H9 (cell line): ENCODE data around the gene AKR1E2. TPM values are rescaled to one million over a fixed set of nuclear protein-coding genes. Genes with fewer than 3 reads are reported as not detected.

ENCODE experiments used
- DNase-seq: peaks from one replicate; pipeline ENCODE4 v3.0.0-alpha.2; 2017
- H2AFZ ChIP-seq: one replicate; pipeline ENCODE4 v1.6.1; 2013; ENCODE audit warnings: mild to moderate bottlenecking, low read length, control low read depth, moderate library complexity
- H2AK5ac ChIP-seq: 2 replicates; pipeline ENCODE4 v1.6.1; 2013; ENCODE audit warnings: low read length, control low read depth, mixed read lengths; ENCODE audit not compliant: insufficient read length
- H2BK120ac ChIP-seq: one replicate; pipeline ENCODE4 v1.6.1; 2013; ENCODE audit warnings: low read depth, mild to moderate bottlenecking, low read length, control low read depth, inconsistent platforms; ENCODE audit not compliant: poor library complexity, severe bottlenecking
- H2BK12ac ChIP-seq: 2 replicates; pipeline ENCODE4 v1.6.1; 2013; ENCODE audit warnings: low read length, control low read depth, mixed read lengths, low read depth; ENCODE audit not compliant: insufficient read length
- H2BK15ac ChIP-seq: 2 replicates; pipeline ENCODE4 v1.6.1; 2013; ENCODE audit warnings: low read depth, low read length, control low read depth
- H2BK20ac ChIP-seq: one replicate; pipeline ENCODE4 v1.6.1; 2013; ENCODE audit warnings: low read depth, mild to moderate bottlenecking, low read length, control low read depth, inconsistent platforms; ENCODE audit not compliant: poor library complexity, severe bottlenecking
- H2BK5ac ChIP-seq: 2 replicates; pipeline ENCODE4 v1.6.1; 2013; ENCODE audit warnings: low read length, control low read depth, mixed read lengths; ENCODE audit not compliant: insufficient read length
- H3K14ac ChIP-seq: 2 replicates; pipeline ENCODE4 v1.6.1; 2013; ENCODE audit warnings: low read length, control low read depth; ENCODE audit not compliant: insufficient read depth
- H3K18ac ChIP-seq: 2 replicates; pipeline ENCODE4 v1.6.1; 2013; ENCODE audit warnings: low read depth, mild to moderate bottlenecking, mixed read lengths, low read length, control low read depth; ENCODE audit not compliant: insufficient read length
- H3K23ac ChIP-seq: 2 replicates; pipeline ENCODE4 v1.6.1; 2013; ENCODE audit warnings: low read length, control low read depth, mixed read lengths, low read depth; ENCODE audit not compliant: insufficient read length
- H3K23me2 ChIP-seq: 2 replicates; pipeline ENCODE4 v1.6.1; 2013; ENCODE audit warnings: low read depth, mild to moderate bottlenecking, mixed read lengths, low read length, control low read depth; ENCODE audit not compliant: insufficient read length, poor library complexity, severe bottlenecking
- H3K27ac ChIP-seq: 2 replicates; pipeline ENCODE4 v1.5.1; 2013; ENCODE audit warnings: low read length, control low read depth, mixed read lengths, low read depth; ENCODE audit not compliant: insufficient read length
- H3K27me3 ChIP-seq: 2 replicates; pipeline ENCODE4 v1.6.1; 2013; ENCODE audit warnings: low read length, control low read depth, inconsistent platforms; ENCODE audit not compliant: insufficient read depth
- H3K4ac ChIP-seq: 2 replicates; pipeline ENCODE4 v1.6.1; 2013; ENCODE audit warnings: low read depth, mild to moderate bottlenecking, control low read depth, inconsistent platforms, low read length, moderate library complexity
- H3K4me1 ChIP-seq: 2 replicates; pipeline ENCODE4 v1.6.1; 2013; ENCODE audit warnings: low read length, control low read depth, inconsistent platforms; ENCODE audit not compliant: insufficient read depth
- H3K4me2 ChIP-seq: 2 replicates; pipeline ENCODE4 v1.6.1; 2013; ENCODE audit warnings: low read length, control low read depth, mixed read lengths; ENCODE audit not compliant: insufficient read length, insufficient read depth
- H3K56ac ChIP-seq: 2 replicates; pipeline ENCODE4 v1.6.1; 2013; ENCODE audit warnings: low read depth, mild to moderate bottlenecking, mixed read lengths, low read length, control low read depth; ENCODE audit not compliant: insufficient read length
- H3K79me1 ChIP-seq: 2 replicates; pipeline ENCODE4 v1.6.1; 2013; ENCODE audit warnings: low read depth, mild to moderate bottlenecking, moderate library complexity, low read length, control low read depth, inconsistent platforms; ENCODE audit not compliant: insufficient read depth, poor library complexity, severe bottlenecking
- H3K79me2 ChIP-seq: 2 replicates; pipeline ENCODE4 v1.6.1; 2013; ENCODE audit warnings: low read length, control low read depth, inconsistent platforms; ENCODE audit not compliant: insufficient read depth
- H3K9ac ChIP-seq: 2 replicates; pipeline ENCODE4 v1.6.1; 2013; ENCODE audit warnings: low read length, control low read depth, mixed read lengths; ENCODE audit not compliant: insufficient read length; ENCODE audit errors: extremely low read depth
- H3K9me3 ChIP-seq: one replicate; pipeline ENCODE4 v1.6.1; 2013; ENCODE audit warnings: low read depth, low read length, inconsistent platforms; ENCODE audit not compliant: control insufficient read depth
- H3T11ph ChIP-seq: one replicate; pipeline ENCODE4 v1.6.1; 2013; ENCODE audit warnings: mild to moderate bottlenecking, low read length, control low read depth, inconsistent platforms
- H4K20me1 ChIP-seq: one replicate; pipeline ENCODE4 v1.6.1; 2013; ENCODE audit not compliant: control insufficient read depth, insufficient read length, insufficient read depth
- H4K5ac ChIP-seq: 2 replicates; pipeline ENCODE4 v1.6.1; 2013; ENCODE audit warnings: low read depth, mild to moderate bottlenecking, mixed read lengths, low read length, control low read depth; ENCODE audit not compliant: insufficient read length
- H4K8ac ChIP-seq: replicated peaks from 2 replicates; pipeline ENCODE4 v1.6.1; 2013; ENCODE audit warnings: low read length, control low read depth, mixed read lengths, low read depth; ENCODE audit not compliant: insufficient read length
- H4K91ac ChIP-seq: 2 replicates; pipeline ENCODE4 v1.6.1; 2013; ENCODE audit warnings: low read depth, mild to moderate bottlenecking, moderate library complexity, mixed read lengths, low read length, control low read depth; ENCODE audit not compliant: insufficient read length
- H3K27ac Mint-ChIP-seq, 3 experiments: 2 replicates in 2 of 3; 3 replicates in 1 of 3; pipeline ENCODE4 v1.8.0; 2020 to 2021; ENCODE audit warnings: mixed read lengths in 3 of 3, mild to moderate bottlenecking in 1 of 3, moderate library complexity in 1 of 3
- H3K27me3 Mint-ChIP-seq: 2 replicates; pipeline ENCODE4 v1.8.0; 2021; ENCODE audit warnings: low read depth, mild to moderate bottlenecking, moderate library complexity, mixed read lengths
- H3K36me3 Mint-ChIP-seq, 3 experiments: 2 replicates in 2 of 3; 3 replicates in 1 of 3; pipeline ENCODE4 v1.8.0; 2020 to 2021; ENCODE audit warnings: low read depth in 3 of 3, mixed read lengths in 3 of 3; ENCODE audit not compliant: insufficient read depth in 1 of 3
- H3K4me1 Mint-ChIP-seq, 2 experiments: 2 replicates each; pipeline ENCODE4 v1.8.0; 2020; ENCODE audit warnings: mixed read lengths in 2 of 2
- H3K4me3 Mint-ChIP-seq, 2 experiments: 2 replicates in 1 of 2; 3 replicates in 1 of 2; pipeline ENCODE4 v1.8.0; 2020 to 2021; ENCODE audit warnings: mild to moderate bottlenecking in 2 of 2, mixed read lengths in 2 of 2, moderate library complexity in 1 of 2
- H3K9me3 Mint-ChIP-seq, 2 experiments: 2 replicates in 1 of 2; 3 replicates in 1 of 2; pipeline ENCODE4 v1.8.0; 2020; ENCODE audit warnings: mild to moderate bottlenecking in 2 of 2, mixed read lengths in 2 of 2, moderate library complexity in 1 of 2
- CTCF ChIP-seq: fragments of 200-600 bp; sonication (generic); conservative IDR thresholded peaks from 3 replicates; pipeline ENCODE4 v1.8.0; 2021; ENCODE audit warnings: antibody characterized with exemption, mild to moderate bottlenecking
- WGBS: extraction: QIAGEN DNeasy Blood & Tissue Kit; methylation state at CpG from one replicate; pipeline ENCODE4 v1.1.7; 2013; ENCODE audit warnings: missing lambda C conversion rate, low lambda C conversion rate, mixed read lengths; ENCODE audit not compliant: insufficient read length; ENCODE audit errors: extremely low coverage; 5-methylcytosine and 5-hydroxymethylcytosine counted together
- total RNA-seq: library from RNA; stranded (reverse); gene quantifications from 2 replicates; pipeline ENCODE4 v1.2.1, GENCODE V29; 2021

Gene AKR1E2
- total RNA-seq, 1 experiment from 2014 or later = 2.2 TPM

- no peak overlapping the region for H3K27ac ChIP-seq
- no peak overlapping the region for H4K5ac ChIP-seq
- peaks cover 0 to 48% of the 10 kb centered on the region in 2 experiments; a peak in 3 of 5 replicates for H3K9me3 Mint-ChIP-seq
- no peaks in the 10 kb centered on the region for H3K23me2 ChIP-seq
- no peak overlapping the region for H2AK5ac ChIP-seq
- no peak overlapping the region for H4K91ac ChIP-seq
- no peaks in the 10 kb centered on the region for H3K4me1 ChIP-seq
- TF ChIP-seq CTCF = peak; percentile 99
- H2BK5ac ChIP-seq = no peak overlapping the region
- no peak overlapping the region for H2AFZ ChIP-seq
- H2BK12ac ChIP-seq = no peak overlapping the region
- H4K8ac ChIP-seq = no peak overlapping the region
- no peaks in the 10 kb centered on the region for H3K79me2 ChIP-seq
- no peak overlapping the region for H3T11ph ChIP-seq
- H3K27ac Mint-ChIP-seq = peak overlapping the region in 1 of 3 experiments; percentile 50; a peak in 1 of 7 replicates
- H3K4me1 Mint-ChIP-seq = peaks cover 8% of the 10 kb centered on the region in 2 experiments
- no peaks in the 10 kb centered on the region for H3K79me1 ChIP-seq
- H2BK20ac ChIP-seq = no peak overlapping the region
- H2BK120ac ChIP-seq = no peak overlapping the region
- H3K56ac ChIP-seq = no peak overlapping the region
- H3K23ac ChIP-seq = no peak overlapping the region
- H4K20me1 ChIP-seq = no peaks in the 10 kb centered on the region
- no peak overlapping the region for H3K4me2 ChIP-seq
- no CpG with 5 or more reads among the region's 12 CpGs for WGBS
- H3K36me3 Mint-ChIP-seq = peaks cover 0 to 6% (median 0%) of the 10 kb centered on the region in 3 experiments; a peak in 4 of 7 replicates
- no peak overlapping the region for H2BK15ac ChIP-seq
- H3K4ac ChIP-seq = no peak overlapping the region
- no peaks in the 10 kb centered on the region for H3K9me3 ChIP-seq
- no peaks in the 10 kb centered on the region for H3K27me3 ChIP-seq
- peak; percentile 89 for DNase-seq
- no peak overlapping the region for H3K14ac ChIP-seq
- H3K9ac ChIP-seq = no peak overlapping the region
- no peak overlapping the region; a peak in 1 of 5 replicates for H3K4me3 Mint-ChIP-seq
- no peak overlapping the region for H3K18ac ChIP-seq
- H3K27me3 Mint-ChIP-seq = no peaks in the 10 kb centered on the region
Observed at GRCh38 chr10:4849555-4850242, 23.7 kb downstream of the AKR1E2 start.
